ENCODE data around the gene HMGXB3. TPM values are rescaled to one million over a fixed set of nuclear protein-coding genes. Genes with fewer than 3 reads are reported as not detected.

The HMGXB3 gene
- total RNA-seq, 2 experiments from 2014 or later: 30.4 to 32.6 TPM

GRCh38 chr5:150007050-150007449 lies 6.5 kb downstream of the HMGXB3 start:
- Mint-ChIP-seq H3K36me3 (ENCODE audit: low read depth) (peaks cover 50% of the 10 kb centered on the region), H3K27me3 (no peaks in the 10 kb centered on the region), H3K27ac (no peak overlapping the region), H3K9me3 (no peaks in the 10 kb centered on the region), H3K4me3 (no peak overlapping the region), H3K4me1 (ENCODE audit: low read depth) (peaks cover 37% of the 10 kb centered on the region)
- intact Hi-C loops (cut with micrococcal nuclease): loop anchor here (10.0 kb wide), 1 partner anchor 748 kb away; the partner anchor contains the start of gene DCTN4
- DNase-seq (no peak), ATAC-seq (no peak)
- TF ChIP-seq CTCF (IDR thresholded peaks at IDR 0.05): no peak
- ChIA-PET POLR2A (interaction anchor here (0.8 to 1.2 kb wide), 3 partner anchors 16 to 375 kb away, joined by 3 read pairs; no protein-coding TSS in a partner anchor), CTCF (interaction anchor here (0.6 to 1.6 kb wide), 5 partner anchors 13 to 283 kb away, joined by 3 to 5 read pairs (median 4); no protein-coding TSS in a partner anchor)

- Mint-ChIP-seq H3K27me3 (no peaks in the 10 kb centered on the region), H3K4me1 (ENCODE audit: low read depth) (peaks cover 14% of the 10 kb centered on the region), H3K27ac (no peak overlapping the region), H3K9me3 (no peaks in the 10 kb centered on the region), H3K36me3 (ENCODE audit: low read depth) (peaks cover 59% of the 10 kb centered on the region), H3K4me3 (no peak overlapping the region)
- intact Hi-C loops (cut with micrococcal nuclease): loop anchor here (10.0 kb wide), 1 partner anchor 745 kb away; the partner anchor contains the start of gene DCTN4
- CTCF ChIA-PET: interaction anchor here (0.7 to 1.4 kb wide), 2 partner anchors 9 to 157 kb away, joined by 3 to 4 read pairs; partner anchors contain the start of genes HMGXB3 and TIGD6
- DNase-seq: no peak
- no peak for TF ChIP-seq CTCF (IDR thresholded peaks at IDR 0.05)
- POLR2A ChIA-PET: interaction anchor here (0.8 kb wide), 1 partner anchor 9 kb away, joined by 3 read pairs; no protein-coding TSS in a partner anchor
- ATAC-seq: no peak
Observed at GRCh38 chr5:150009671-150010387, 9.3 kb downstream of the HMGXB3 start.

GRCh38 chr5:150013931-150014330 lies 13.4 kb downstream of the HMGXB3 start:
- Mint-ChIP-seq H3K4me3 (no peak overlapping the region), H3K27me3 (no peaks in the 10 kb centered on the region), H3K27ac (no peak overlapping the region), H3K4me1 (ENCODE audit: low read depth) (peaks cover 4% of the 10 kb centered on the region), H3K36me3 (ENCODE audit: low read depth) (peaks cover 74% of the 10 kb centered on the region), H3K9me3 (peaks cover 6% of the 10 kb centered on the region)
- no peak for TF ChIP-seq CTCF (IDR thresholded peaks at IDR 0.05)
- intact Hi-C loops (cut with micrococcal nuclease): no loop called here
- DNase-seq (no peak), ATAC-seq (no peak)
- ChIA-PET CTCF (interaction anchor here (1.1 kb wide), 1 partner anchor 552 kb away, joined by 3 read pairs; no protein-coding TSS in a partner anchor), POLR2A (no interaction called here)

GRCh38 chr5:150014456-150014855 lies 13.9 kb downstream of the HMGXB3 start:
- H3K27ac Mint-ChIP-seq: no peak overlapping the region
- no peak for DNase-seq
- no peak for TF ChIP-seq CTCF (IDR thresholded peaks at IDR 0.05)
- peaks cover 75% of the 10 kb centered on the region for H3K36me3 Mint-ChIP-seq (ENCODE audit: low read depth)
- ATAC-seq: no peak
- ChIA-PET CTCF (interaction anchor here (1.1 to 1.4 kb wide), 4 partner anchors 12 to 552 kb away, joined by 3 to 4 read pairs (median 3); no protein-coding TSS in a partner anchor), POLR2A (no interaction called here)
- peaks cover 6% of the 10 kb centered on the region for H3K9me3 Mint-ChIP-seq
- intact Hi-C loops (cut with micrococcal nuclease): no loop called here
- H3K27me3 Mint-ChIP-seq: no peaks in the 10 kb centered on the region
- peaks cover 1% of the 10 kb centered on the region for H3K4me1 Mint-ChIP-seq (ENCODE audit: low read depth)
- no peak overlapping the region for H3K4me3 Mint-ChIP-seq

GRCh38 chr5:150015415-150015814 lies 14.9 kb downstream of the HMGXB3 start:
- TF ChIP-seq CTCF (IDR thresholded peaks at IDR 0.05): no peak

More at GRCh38 chr5:150015415-150015814, 14.9 kb downstream of the HMGXB3 start:
- ATAC-seq (no peak), DNase-seq (no peak)
- H3K27me3 Mint-ChIP-seq: no peaks in the 10 kb centered on the region
- no peak overlapping the region for H3K27ac Mint-ChIP-seq
- H3K36me3 Mint-ChIP-seq (ENCODE audit: low read depth): peaks cover 78% of the 10 kb centered on the region
- peaks cover 3% of the 10 kb centered on the region for H3K4me1 Mint-ChIP-seq (ENCODE audit: low read depth)
- H3K4me3 Mint-ChIP-seq: no peak overlapping the region
- intact Hi-C loops (cut with micrococcal nuclease): no loop called here
- ChIA-PET POLR2A (interaction anchor here (0.8 to 2.3 kb wide), 2 partner anchors 10 to 11 kb away, joined by 3 to 9 read pairs; no protein-coding TSS in a partner anchor), CTCF (interaction anchor here (1.1 to 1.4 kb wide), 3 partner anchors 13 to 22 kb away, joined by 3 to 4 read pairs (median 3); no protein-coding TSS in a partner anchor)
- peaks cover 6% of the 10 kb centered on the region for H3K9me3 Mint-ChIP-seq
